ENCODE measurements around the gene MRPS12. TPM values are rescaled to one million over a fixed set of nuclear protein-coding genes. Genes with fewer than 3 reads are reported as not detected.

MRPS12 gene
- total and polyA plus RNA-seq, 9 of the 15 experiments (the other 6 are each of a cell fraction or from before 2014, with no cell fraction given): 8.1 to 174 (median 52.0) TPM

DNA sequence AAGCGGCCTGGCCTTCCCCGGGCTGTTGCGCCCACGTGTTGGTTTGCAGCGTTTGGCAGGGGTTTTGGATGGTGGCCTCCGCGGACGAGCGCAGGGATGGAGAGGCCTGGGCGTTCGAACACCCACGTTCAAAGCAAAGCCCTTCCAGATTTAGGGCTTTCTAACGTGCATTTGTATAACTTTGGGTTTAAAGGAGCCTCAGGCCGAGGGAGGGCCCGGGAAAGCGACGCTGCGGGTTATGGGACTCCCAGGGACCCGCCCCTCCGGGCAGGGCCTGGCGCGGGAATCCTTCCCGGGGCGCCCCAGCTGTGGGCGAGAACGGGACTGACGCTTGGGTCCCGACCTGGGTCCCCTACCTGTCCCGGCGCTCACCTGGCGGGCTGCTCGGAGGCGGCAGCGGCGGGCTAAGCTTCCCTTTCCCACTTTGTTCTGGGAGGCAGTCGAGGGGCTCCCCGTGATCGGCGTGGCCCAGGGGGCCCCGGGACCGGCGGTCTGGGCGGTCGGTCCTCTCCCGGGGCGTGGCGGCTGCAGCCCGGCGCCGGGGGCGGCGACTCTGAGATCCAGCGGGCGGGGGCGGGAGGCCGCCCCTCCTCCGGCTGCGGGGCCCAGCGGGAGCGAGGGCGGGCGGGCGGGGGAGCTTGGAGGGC, 44.6 kb downstream of the MRPS12 start, which contains the start of gene FBXO17 (continued):
- TF ChIP-seq VEZF1 (CRISPR knock-in tag; IDR thresholded peaks at IDR 0.05) (peak; percentile 90), ZFP30 (CRISPR knock-in tag; IDR thresholded peaks at IDR 0.05; ENCODE audit: borderline replicate concordance) (no peak), GTF2F1 (IDR thresholded peaks at IDR 0.05; ENCODE audit: low read depth, low read length) (no peak), PRDM10 (IDR thresholded peaks at IDR 0.05; ENCODE audit: partially characterized antibody) (no peak), ILK (tag; IDR thresholded peaks at IDR 0.05; ENCODE audit: borderline replicate concordance, low read depth) (no peak), POLR3G (IDR thresholded peaks at IDR 0.05; ENCODE audit: extremely low read depth, insufficient read length, insufficient replicate concordance) (no peak), BRD9 (IDR thresholded peaks at IDR 0.05; ENCODE audit: low read depth, partially characterized antibody) (no peak), NCOA6 (IDR thresholded peaks at IDR 0.05) (no peak), FOXK2 (conservative IDR thresholded peaks at IDR 0.05 in 1 of 2, IDR thresholded peaks at IDR 0.05 in 1 of 2; ENCODE audit: low read depth in 2 of 2) (no peak), MTA1 (IDR thresholded peaks at IDR 0.05; ENCODE audit: borderline replicate concordance) (no peak), ZBTB8A (IDR thresholded peaks at IDR 0.05; ENCODE audit: partially characterized antibody) (no peak), CHAMP1 (IDR thresholded peaks at IDR 0.05) (no peak), GABPB2 (CRISPR knock-in tag; conservative IDR thresholded peaks at IDR 0.05) (no peak), GATAD2A (IDR thresholded peaks at IDR 0.05) (no peak; the same call in 1 of the 2 replicates), LARP7 (IDR thresholded peaks at IDR 0.05) (no peak), ZFPM2 (CRISPR knock-in tag; IDR thresholded peaks at IDR 0.05) (no peak), ZNF695 (CRISPR knock-in tag; IDR thresholded peaks at IDR 0.05) (no peak), ZNF583 (CRISPR knock-in tag; IDR thresholded peaks at IDR 0.05) (no peak)
- TF ChIP-seq, protein P1, sequence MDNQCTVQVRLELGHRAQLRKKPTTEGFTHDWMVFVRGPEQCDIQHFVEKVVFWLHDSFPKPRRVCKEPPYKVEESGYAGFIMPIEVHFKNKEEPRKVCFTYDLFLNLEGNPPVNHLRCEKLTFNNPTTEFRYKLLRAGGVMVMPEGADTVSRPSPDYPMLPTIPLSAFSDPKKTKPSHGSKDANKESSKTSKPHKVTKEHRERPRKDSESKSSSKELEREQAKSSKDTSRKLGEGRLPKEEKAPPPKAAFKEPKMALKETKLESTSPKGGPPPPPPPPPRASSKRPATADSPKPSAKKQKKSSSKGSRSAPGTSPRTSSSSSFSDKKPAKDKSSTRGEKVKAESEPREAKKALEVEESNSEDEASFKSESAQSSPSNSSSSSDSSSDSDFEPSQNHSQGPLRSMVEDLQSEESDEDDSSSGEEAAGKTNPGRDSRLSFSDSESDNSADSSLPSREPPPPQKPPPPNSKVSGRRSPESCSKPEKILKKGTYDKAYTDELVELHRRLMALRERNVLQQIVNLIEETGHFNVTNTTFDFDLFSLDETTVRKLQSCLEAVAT (IDR thresholded peaks at IDR 0.05): no peak
